ENCODE data around the gene NPR1.

DNA sequence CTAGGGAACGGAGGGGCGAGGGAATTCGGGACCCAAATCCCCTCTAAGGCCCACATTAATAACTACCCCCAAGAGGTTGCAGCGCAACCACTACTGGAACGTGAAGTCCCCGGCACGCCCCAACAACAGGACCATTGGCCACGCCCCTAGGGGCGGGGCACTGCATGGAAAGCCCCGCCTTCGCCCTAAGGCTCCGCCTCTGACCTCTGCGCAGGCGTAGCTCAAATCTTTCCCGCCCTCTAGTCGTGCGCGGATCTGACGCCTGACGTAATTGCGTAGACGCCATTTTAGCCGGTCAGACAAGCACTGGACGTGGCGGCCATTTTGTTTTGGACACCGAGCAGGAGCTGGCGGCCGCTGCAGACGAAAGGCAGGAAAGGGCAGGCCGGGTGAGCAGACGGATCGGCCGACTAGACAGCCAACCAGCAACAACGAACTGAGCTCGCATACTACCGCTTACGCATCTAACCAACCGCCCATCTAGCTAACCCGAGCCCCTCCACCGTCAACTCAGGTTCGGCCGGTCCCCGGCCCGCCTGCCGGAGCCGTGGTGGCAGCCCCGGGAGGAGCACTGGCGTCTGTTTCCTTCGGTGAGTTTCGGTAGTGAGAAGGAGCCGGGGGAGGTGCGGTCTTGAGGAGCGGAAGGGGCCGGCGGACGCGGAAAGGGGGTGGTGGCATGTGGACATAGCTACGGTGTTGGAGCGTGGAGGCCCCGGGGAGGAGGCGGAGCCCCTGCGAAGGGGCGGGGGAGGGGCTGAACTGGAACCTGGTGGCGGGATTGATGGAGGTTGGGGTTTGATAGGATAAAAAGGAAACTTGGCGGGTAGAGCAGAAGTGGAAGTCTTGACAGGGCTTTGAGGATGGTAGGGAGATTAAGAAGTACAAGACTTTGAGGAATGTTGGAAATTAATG lies 44.5 kb upstream of the NPR1 start, which contains the start of gene CHTOP:
- TF ChIP-seq, protein P1, sequence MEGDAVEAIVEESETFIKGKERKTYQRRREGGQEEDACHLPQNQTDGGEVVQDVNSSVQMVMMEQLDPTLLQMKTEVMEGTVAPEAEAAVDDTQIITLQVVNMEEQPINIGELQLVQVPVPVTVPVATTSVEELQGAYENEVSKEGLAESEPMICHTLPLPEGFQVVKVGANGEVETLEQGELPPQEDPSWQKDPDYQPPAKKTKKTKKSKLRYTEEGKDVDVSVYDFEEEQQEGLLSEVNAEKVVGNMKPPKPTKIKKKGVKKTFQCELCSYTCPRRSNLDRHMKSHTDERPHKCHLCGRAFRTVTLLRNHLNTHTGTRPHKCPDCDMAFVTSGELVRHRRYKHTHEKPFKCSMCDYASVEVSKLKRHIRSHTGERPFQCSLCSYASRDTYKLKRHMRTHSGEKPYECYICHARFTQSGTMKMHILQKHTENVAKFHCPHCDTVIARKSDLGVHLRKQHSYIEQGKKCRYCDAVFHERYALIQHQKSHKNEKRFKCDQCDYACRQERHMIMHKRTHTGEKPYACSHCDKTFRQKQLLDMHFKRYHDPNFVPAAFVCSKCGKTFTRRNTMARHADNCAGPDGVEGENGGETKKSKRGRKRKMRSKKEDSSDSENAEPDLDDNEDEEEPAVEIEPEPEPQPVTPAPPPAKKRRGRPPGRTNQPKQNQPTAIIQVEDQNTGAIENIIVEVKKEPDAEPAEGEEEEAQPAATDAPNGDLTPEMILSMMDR (conservative IDR thresholded peaks at IDR 0.05) = no peak
- TF ChIP-seq ZFX (IDR thresholded peaks at IDR 0.05) = no peak

Data from C4-2B (cell line).